Lung (tissue), 12 donors: ENCODE data around the gene RCVRN. TPM values are rescaled to one million over a fixed set of nuclear protein-coding genes. Genes with fewer than 3 reads are reported as not detected.

ENCODE experiments used
- ATAC-seq: fragments of 200-7000 bp; cut with Tn5 transposase; one replicate; pipeline ENCODE4 v1.9.1; 2020; ENCODE audit warnings: moderate number of reproducible peaks; ENCODE audit not compliant: insufficient read depth, low FRiP score
- DNase-seq, 3 donors: peaks; one replicate each; pipeline ENCODE4 v3.0.0-alpha.2; 2013 to 2017
- H3K27ac ChIP-seq, 2 donors: one replicate each; pipeline ENCODE4 v1.5.1; 2013; ENCODE audit warnings: mild to moderate bottlenecking in 2 of 2, moderate library complexity in 2 of 2, control low read depth in 1 of 2, inconsistent platforms in 1 of 2, low read depth in 1 of 2, low read length in 1 of 2
- H3K27me3 ChIP-seq, 3 donors: one replicate each; pipeline ENCODE4 v1.5.1; 2013; ENCODE audit warnings: low read length in 2 of 3; ENCODE audit not compliant: control insufficient read depth in 3 of 3, insufficient read depth in 3 of 3
- H3K36me3 ChIP-seq, 4 donors: one replicate each; pipeline ENCODE4 v1.5.1; 2013; ENCODE audit warnings: low read length in 4 of 4, mild to moderate bottlenecking in 1 of 4, moderate library complexity in 1 of 4; ENCODE audit not compliant: control insufficient read depth in 4 of 4, insufficient read depth in 4 of 4
- H3K4me1 ChIP-seq, 5 donors: one replicate each; pipeline ENCODE4 v1.5.1; 2013; ENCODE audit warnings: low read length in 5 of 5, mild to moderate bottlenecking in 2 of 5, moderate library complexity in 1 of 5; ENCODE audit not compliant: control insufficient read depth in 5 of 5, insufficient read depth in 5 of 5
- H3K4me3 ChIP-seq: one replicate; pipeline ENCODE4 v1.5.1; 2013; ENCODE audit warnings: mild to moderate bottlenecking, control low read depth, moderate library complexity
- H3K9ac ChIP-seq, 2 donors: one replicate each; pipeline ENCODE4 v1.5.1; 2013; ENCODE audit warnings: low read length in 2 of 2, control low read depth in 1 of 2; ENCODE audit not compliant: insufficient read depth in 1 of 2
- H3K9me3 ChIP-seq, 4 donors: one replicate each; pipeline ENCODE4 v1.5.1; 2013; ENCODE audit warnings: low read length in 3 of 4, mild to moderate bottlenecking in 1 of 4, moderate library complexity in 1 of 4; ENCODE audit not compliant: control insufficient read depth in 4 of 4, insufficient read depth in 3 of 4
- CTCF ChIP-seq: IDR thresholded peaks from 2 replicates; pipeline ENCODE4 v1.5.1; 2012; ENCODE audit warnings: mild to moderate bottlenecking; ENCODE audit errors: control extremely low read depth, extremely low read depth
- WGBS, 2 donors: extraction: QIAGEN DNeasy Blood & Tissue Kit; methylation state at CpG; one replicate each; pipeline ENCODE4 v1.1.7; 2013; 5-methylcytosine and 5-hydroxymethylcytosine counted together
- polyA plus RNA-seq, 2 donors: library from polyadenylated mRNA; stranded (reverse); fragments of 200-250 nt; gene quantifications; one replicate each; pipeline ENCODE4 v1.2.1, GENCODE V29; 2013
- total RNA-seq, 2 donors: library from RNA; depleted of rRNA in 1 of 2; stranded (reverse); fragments of >200 nt in 1 of 2; gene quantifications; one replicate each; pipeline ENCODE4 v1.2.1, GENCODE V29; 2014 to 2021
- donor health status: control.
- donor health status: control.
- donor health status: Bipolar disorder and iron deficiency.
- donor health status: healthy.
- donor health status: DM: yes; HTN: yes; CAD: no.

RCVRN gene
- total and polyA plus RNA-seq, 4 donors: 0.09 to 0.31 (median 0.24) TPM; not detected in 1

- no peak overlapping the region for H3K27ac ChIP-seq
- no peaks in the 10 kb centered on the region for H3K36me3 ChIP-seq
- DNase-seq (no peak), ATAC-seq (no peak)
- 86 to 94% methylated on average over 4 of the region's 4 CpGs for WGBS, 2 donors
- TF ChIP-seq CTCF: no peak
- no peaks in the 10 kb centered on the region for H3K27me3 ChIP-seq
- no peak overlapping the region for H3K9ac ChIP-seq
- peaks cover 0 to 10% (median 5%) of the 10 kb centered on the region in 4 donors for H3K9me3 ChIP-seq
- H3K4me1 ChIP-seq: no peaks in the 10 kb centered on the region
- no peak overlapping the region for H3K4me3 ChIP-seq
Measured at GRCh38 chr17:9855036-9855435, 50.0 kb downstream of the RCVRN start.

- ATAC-seq: no peak
- WGBS, 2 donors: 79 to 93% methylated on average over 5 of the region's 5 CpGs
- H3K9me3 ChIP-seq: peaks cover 0 to 7% (median 5%) of the 10 kb centered on the region in 4 donors
Measured at GRCh38 chr17:9854255-9854654, 50.8 kb downstream of the RCVRN start.

GRCh38 chr17:9850151-9850550, 54.9 kb downstream of the RCVRN start:
- Histone ChIP-seq H3K27me3 (no peaks in the 10 kb centered on the region), H3K9ac (no peak overlapping the region), H3K4me1 (no peaks in the 10 kb centered on the region), H3K4me3 (no peak overlapping the region), H3K36me3 (no peaks in the 10 kb centered on the region), H3K9me3 (peaks cover 0 to 2% (median 0%) of the 10 kb centered on the region in 4 donors), H3K27ac (no peak overlapping the region)
- WGBS, 2 donors: 84 to 92% methylated on average over 5 of the region's 5 CpGs
- DNase-seq (no peak), ATAC-seq (no peak)
- no peak for TF ChIP-seq CTCF

More at GRCh38 chr17:9854255-9854654, 50.8 kb downstream of the RCVRN start:
- Histone ChIP-seq H3K27ac (no peak overlapping the region), H3K4me3 (no peak overlapping the region), H3K36me3 (no peaks in the 10 kb centered on the region), H3K9ac (no peak overlapping the region), H3K4me1 (no peaks in the 10 kb centered on the region), H3K27me3 (no peaks in the 10 kb centered on the region)
- DNase-seq: no peak
- no peak for TF ChIP-seq CTCF

Other genes starting within 250 kb of the RCVRN start
- gene DHRS7C, start 113.7 kb downstream of the RCVRN start, total RNA-seq: not detected
- not detected for gene DHRS7C, start 113.7 kb downstream of the RCVRN start, polyA plus RNA-seq
- not detected for gene GSG1L2, start 83.2 kb downstream of the RCVRN start, total RNA-seq
- gene GSG1L2, start 83.2 kb downstream of the RCVRN start, polyA plus RNA-seq: not detected
- 1 to 10 TPM in 1 of 2 donors, under 1 TPM in 1; 0.86 to 1.6 TPM for gene GLP2R, start 79.3 kb downstream of the RCVRN start, total RNA-seq
- under 1 TPM; 0.11 to 0.22 TPM for gene GLP2R, start 79.3 kb downstream of the RCVRN start, polyA plus RNA-seq